GM12874 (cell line): Measurements from ENCODE around the gene WDR76.

Experiments
- CTCF ChIP-seq: IDR thresholded peaks from 2 replicates; pipeline ENCODE4 v1.5.1; 2011; ENCODE audit warnings: low read depth, mild to moderate bottlenecking, control low read depth, low read length, moderate library complexity; ENCODE audit not compliant: insufficient read depth

The WDR76 gene

GRCh38 chr15:43793647-43794046, 33.2 kb upstream of the WDR76 start:
- no peak for TF ChIP-seq CTCF

- TF ChIP-seq CTCF: no peak
These were observed 32.3 kb upstream of the WDR76 start for GRCh38 chr15:43794269-43795037.

- no peak for TF ChIP-seq CTCF
These were observed 31.6 kb upstream of the WDR76 start for GRCh38 chr15:43795197-43795596.

- TF ChIP-seq CTCF: no peak
These were observed 30.8 kb upstream of the WDR76 start for GRCh38 chr15:43795997-43796396.

- TF ChIP-seq CTCF: no peak
These were observed 30.2 kb upstream of the WDR76 start for GRCh38 chr15:43796566-43796965.

- TF ChIP-seq CTCF: no peak
These were observed 27.4 kb upstream of the WDR76 start for GRCh38 chr15:43799209-43799944.

GRCh38 chr15:43799945-43800285, 26.9 kb upstream of the WDR76 start, which contains the start of gene SERINC4:
Gene SERINC4, minus strand, starts transcription at chr15:43800220. Its CDS starts 234 bp downstream, at chr15:43799986.
- no peak for TF ChIP-seq CTCF
